Measurements from ENCODE around the gene LSP1. TPM values are rescaled to one million over a fixed set of nuclear protein-coding genes. Genes with fewer than 3 reads are reported as not detected.

Gene LSP1
- polyA plus RNA-seq, 1 donor: 20.5 TPM

GRCh38 chr11:1851468-1852180 is 1.3 kb upstream of the LSP1 start:
- WGBS (ENCODE audit: insufficient coverage, low lambda C conversion rate): no CpG with 5 or more reads among the region's 21 CpGs
- Histone ChIP-seq H3K27ac (ENCODE audit: low read length) (no peak overlapping the region), H3K9me3 (ENCODE audit: control insufficient read depth, low read depth, low read length) (no peaks in the 10 kb centered on the region), H3K4me1 (ENCODE audit: control insufficient read depth, insufficient read depth, low read length) (no peaks in the 10 kb centered on the region), H3K36me3 (ENCODE audit: control insufficient read depth, insufficient read depth, low read length) (no peaks in the 10 kb centered on the region), H3K4me3 (ENCODE audit: low read length) (no peak overlapping the region), H3K27me3 (ENCODE audit: control insufficient read depth, insufficient read depth, low read length) (no peaks in the 10 kb centered on the region)
- DNase-seq: no peak

DNA sequence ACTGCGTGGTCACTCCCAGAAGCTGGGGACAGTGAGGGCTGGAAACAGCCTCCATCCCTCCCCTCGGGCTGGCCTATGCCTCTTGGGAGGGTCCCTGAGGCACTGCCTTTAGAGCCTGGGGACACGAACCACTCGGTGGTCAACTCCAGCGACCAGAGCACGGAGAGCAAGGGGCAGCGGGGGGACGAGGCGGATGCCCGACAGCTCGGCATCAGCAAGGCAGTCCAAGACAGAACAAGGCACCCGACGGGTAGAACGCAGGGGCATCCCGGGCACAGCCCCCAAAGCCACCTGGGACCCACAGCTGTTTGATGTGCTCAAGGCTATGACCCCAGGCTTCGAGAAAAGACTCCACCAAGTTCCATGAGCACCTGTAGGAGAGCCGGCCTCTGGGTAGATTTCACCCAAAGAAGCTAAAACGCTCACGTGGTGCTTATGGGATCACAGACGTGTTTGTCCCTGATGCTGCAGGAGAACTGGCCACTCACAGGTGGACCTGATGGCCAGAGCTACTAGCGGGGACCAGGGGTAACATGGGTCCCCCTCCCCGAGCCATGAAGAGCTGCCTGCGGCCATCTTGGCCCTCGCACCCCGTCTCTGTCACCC is 510 bp upstream of the LSP1 start:
- H3K4me1 ChIP-seq (ENCODE audit: control insufficient read depth, insufficient read depth, low read length): no peaks in the 10 kb centered on the region
- H3K27me3 ChIP-seq (ENCODE audit: control insufficient read depth, insufficient read depth, low read length): no peaks in the 10 kb centered on the region
- H3K27ac ChIP-seq (ENCODE audit: low read length): no peak overlapping the region
- no peak for DNase-seq
- no peaks in the 10 kb centered on the region for H3K36me3 ChIP-seq (ENCODE audit: control insufficient read depth, insufficient read depth, low read length)
- no peaks in the 10 kb centered on the region for H3K9me3 ChIP-seq (ENCODE audit: control insufficient read depth, low read depth, low read length)
- WGBS (ENCODE audit: insufficient coverage, low lambda C conversion rate): no CpG with 5 or more reads among the region's 25 CpGs
- no peak overlapping the region for H3K4me3 ChIP-seq (ENCODE audit: low read length)

GRCh38 chr11:1853376-1854131 is 670 bp downstream of the LSP1 start:
- Histone ChIP-seq H3K9me3 (ENCODE audit: control insufficient read depth, low read depth, low read length) (no peaks in the 10 kb centered on the region), H3K36me3 (ENCODE audit: control insufficient read depth, insufficient read depth, low read length) (no peaks in the 10 kb centered on the region), H3K27me3 (ENCODE audit: control insufficient read depth, insufficient read depth, low read length) (no peaks in the 10 kb centered on the region), H3K4me3 (ENCODE audit: low read length) (peak overlapping the region; percentile 11), H3K4me1 (ENCODE audit: control insufficient read depth, insufficient read depth, low read length) (no peaks in the 10 kb centered on the region), H3K27ac (ENCODE audit: low read length) (no peak overlapping the region)
- DNase-seq: no peak
- no CpG with 5 or more reads among the region's 19 CpGs for WGBS (ENCODE audit: insufficient coverage, low lambda C conversion rate)

GRCh38 chr11:1854132-1854948 is 1.5 kb downstream of the LSP1 start:
- no peaks in the 10 kb centered on the region for H3K4me1 ChIP-seq (ENCODE audit: control insufficient read depth, insufficient read depth, low read length)
- H3K27ac ChIP-seq (ENCODE audit: low read length): no peak overlapping the region
- no peaks in the 10 kb centered on the region for H3K27me3 ChIP-seq (ENCODE audit: control insufficient read depth, insufficient read depth, low read length)
- H3K9me3 ChIP-seq (ENCODE audit: control insufficient read depth, low read depth, low read length): no peaks in the 10 kb centered on the region
- no peak for DNase-seq
- H3K36me3 ChIP-seq (ENCODE audit: control insufficient read depth, insufficient read depth, low read length): no peaks in the 10 kb centered on the region
- no peak overlapping the region for H3K4me3 ChIP-seq (ENCODE audit: low read length)
- WGBS (ENCODE audit: insufficient coverage, low lambda C conversion rate): no CpG with 5 or more reads among the region's 27 CpGs

DNA sequence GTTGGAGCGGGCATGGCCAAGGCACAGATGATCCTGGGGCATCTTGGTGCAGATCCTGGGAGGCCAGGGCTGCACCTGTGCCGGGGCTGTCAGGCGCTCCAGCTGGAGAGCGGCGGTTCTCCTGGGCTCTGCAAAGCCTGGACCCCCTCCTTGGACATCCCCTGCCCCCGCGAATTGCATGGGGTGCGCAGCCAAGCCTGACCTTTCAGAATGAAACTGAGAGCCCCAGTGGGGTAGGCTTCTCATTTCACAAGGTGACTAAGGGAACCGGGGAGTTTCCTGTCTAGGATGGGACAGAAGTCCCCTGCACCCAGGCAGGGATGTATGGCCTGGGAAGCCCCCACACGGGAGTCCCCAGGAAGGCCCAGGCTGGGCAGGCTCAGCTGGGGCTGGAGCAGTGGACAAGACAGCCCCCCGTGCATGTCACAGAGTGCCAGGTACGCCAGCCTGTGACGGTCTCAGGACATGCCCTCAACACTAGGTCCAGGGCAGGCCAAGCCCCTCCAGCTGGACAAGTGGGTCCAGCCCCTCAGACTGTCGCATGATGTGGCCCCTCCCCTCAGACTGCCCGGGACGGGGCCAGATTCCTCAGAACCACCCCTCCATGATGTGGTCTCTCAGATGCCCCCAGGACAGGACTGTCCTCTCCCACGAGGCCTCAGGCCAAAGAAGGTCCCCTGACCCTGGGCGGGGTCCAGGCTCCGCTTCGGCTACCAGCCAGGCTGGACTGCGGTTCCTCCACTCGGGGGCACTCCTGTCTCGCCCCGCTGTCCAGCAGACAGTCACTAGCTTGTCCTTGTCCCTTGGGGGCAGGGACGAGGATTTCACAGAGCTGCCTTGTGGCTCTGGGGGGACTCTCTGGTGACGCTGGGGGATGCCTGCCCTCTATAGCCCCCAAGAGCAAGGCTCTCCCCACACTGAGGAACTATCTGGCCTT is 2.3 kb downstream of the LSP1 start:
- no peak for DNase-seq
- Histone ChIP-seq H3K27ac (ENCODE audit: low read length) (no peak overlapping the region), H3K4me1 (ENCODE audit: control insufficient read depth, insufficient read depth, low read length) (no peaks in the 10 kb centered on the region), H3K9me3 (ENCODE audit: control insufficient read depth, low read depth, low read length) (no peaks in the 10 kb centered on the region), H3K4me3 (ENCODE audit: low read length) (no peak overlapping the region), H3K36me3 (ENCODE audit: control insufficient read depth, insufficient read depth, low read length) (no peaks in the 10 kb centered on the region), H3K27me3 (ENCODE audit: control insufficient read depth, insufficient read depth, low read length) (peaks cover 3% of the 10 kb centered on the region)
- no CpG with 5 or more reads among the region's 26 CpGs for WGBS (ENCODE audit: insufficient coverage, low lambda C conversion rate)

GRCh38 chr11:1855886-1856265 is 3.0 kb downstream of the LSP1 start:
- WGBS (ENCODE audit: insufficient coverage, low lambda C conversion rate): no CpG with 5 or more reads among the region's 11 CpGs
- Histone ChIP-seq H3K27ac (ENCODE audit: low read length) (no peak overlapping the region), H3K4me3 (ENCODE audit: low read length) (no peak overlapping the region)

GRCh38 chr11:1856306-1857005 is 3.6 kb downstream of the LSP1 start:
- no CpG with 5 or more reads among the region's 13 CpGs for WGBS (ENCODE audit: insufficient coverage, low lambda C conversion rate)
- Histone ChIP-seq H3K27ac (ENCODE audit: low read length) (no peak overlapping the region), H3K4me3 (ENCODE audit: low read length) (no peak overlapping the region), H3K36me3 (ENCODE audit: control insufficient read depth, insufficient read depth, low read length) (no peaks in the 10 kb centered on the region), H3K27me3 (ENCODE audit: control insufficient read depth, insufficient read depth, low read length) (peaks cover 3% of the 10 kb centered on the region), H3K9me3 (ENCODE audit: control insufficient read depth, low read depth, low read length) (no peaks in the 10 kb centered on the region), H3K4me1 (ENCODE audit: control insufficient read depth, insufficient read depth, low read length) (no peaks in the 10 kb centered on the region)
- DNase-seq: no peak

More at GRCh38 chr11:1855886-1856265, 3.0 kb downstream of the LSP1 start:
- Histone ChIP-seq H3K9me3 (ENCODE audit: control insufficient read depth, low read depth, low read length) (no peaks in the 10 kb centered on the region), H3K27me3 (ENCODE audit: control insufficient read depth, insufficient read depth, low read length) (peaks cover 3% of the 10 kb centered on the region), H3K4me1 (ENCODE audit: control insufficient read depth, insufficient read depth, low read length) (no peaks in the 10 kb centered on the region), H3K36me3 (ENCODE audit: control insufficient read depth, insufficient read depth, low read length) (no peaks in the 10 kb centered on the region)
- no peak for DNase-seq

- H3K27me3 ChIP-seq (ENCODE audit: control insufficient read depth, insufficient read depth, low read length): peaks cover 3% of the 10 kb centered on the region
- no CpG with 5 or more reads among the region's 11 CpGs for WGBS (ENCODE audit: insufficient coverage, low lambda C conversion rate)
- no peaks in the 10 kb centered on the region for H3K9me3 ChIP-seq (ENCODE audit: control insufficient read depth, low read depth, low read length)
- no peaks in the 10 kb centered on the region for H3K36me3 ChIP-seq (ENCODE audit: control insufficient read depth, insufficient read depth, low read length)
- H3K4me3 ChIP-seq (ENCODE audit: low read length): no peak overlapping the region
- H3K27ac ChIP-seq (ENCODE audit: low read length): no peak overlapping the region
- no peaks in the 10 kb centered on the region for H3K4me1 ChIP-seq (ENCODE audit: control insufficient read depth, insufficient read depth, low read length)
- no peak for DNase-seq
These were observed 4.2 kb downstream of the LSP1 start for GRCh38 chr11:1857064-1857463.

GRCh38 chr11:1858154-1858553 is 5.3 kb downstream of the LSP1 start:
- Histone ChIP-seq H3K27ac (ENCODE audit: low read length) (no peak overlapping the region), H3K4me3 (ENCODE audit: low read length) (no peak overlapping the region), H3K36me3 (ENCODE audit: control insufficient read depth, insufficient read depth, low read length) (no peaks in the 10 kb centered on the region), H3K27me3 (ENCODE audit: control insufficient read depth, insufficient read depth, low read length) (peaks cover 9% of the 10 kb centered on the region), H3K9me3 (ENCODE audit: control insufficient read depth, low read depth, low read length) (no peaks in the 10 kb centered on the region), H3K4me1 (ENCODE audit: control insufficient read depth, insufficient read depth, low read length) (peaks cover under 1% of the 10 kb centered on the region)
- no CpG with 5 or more reads among the region's 9 CpGs for WGBS (ENCODE audit: insufficient coverage, low lambda C conversion rate)
- no peak for DNase-seq

Data from large intestine (tissue), 3 donors.